Thoracic aorta endothelial cell (primary cell): Measurements from ENCODE around the gene CCL1. TPM values are rescaled to one million over a fixed set of nuclear protein-coding genes. Genes with fewer than 3 reads are reported as not detected.

ENCODE experiments used
- total RNA-seq: library from RNA; depleted of rRNA; stranded (reverse); fragments of >200 nt; gene quantifications from 2 replicates; pipeline ENCODE4 v1.2.3, GENCODE V29; 2012

Gene CCL1
- total RNA-seq, result not detected in 2 replicates

GRCh38 chr17:34363183-34363661, at the start of gene CCL1:
CCL1 (minus strand) TSS chr17:34363233; CDS start chr17:34363161, 72 bp downstream.

GRCh38 chr17:34356194-34356593, 6.8 kb downstream of the CCL1 start, which contains the start of gene CCL13:
CCL13 (plus strand) TSS chr17:34356480; CDS start chr17:34356527, 47 bp downstream.

GRCh38 chr17:34319039-34319483, 44.0 kb downstream of the CCL1 start, which contains the start of gene CCL8:
CCL8 (plus strand) TSS chr17:34319435; CDS start chr17:34319502, 67 bp downstream.

Other genes with a start within 250 kb of the CCL1 start
- gene CCL2, start 107.9 kb downstream of the CCL1 start, total RNA-seq, result 95.8 and 128 TPM in 2 replicates
- gene CCL7, start 93.0 kb downstream of the CCL1 start, total RNA-seq, result 0.29 and 0.53 TPM in 2 replicates
- not detected in 2 replicates for gene CCL11, start 77.5 kb downstream of the CCL1 start, total RNA-seq
- gene CCL8, start 43.8 kb downstream of the CCL1 start, total RNA-seq, result not detected in 2 replicates
- gene CCL13, start 6.8 kb downstream of the CCL1 start, total RNA-seq, result not detected in 2 replicates
- gene TMEM132E, start 216.3 kb upstream of the CCL1 start, total RNA-seq, result not detected in 2 replicates